Lower lobe of right lung (tissue), 2 donors: ENCODE measurements around the gene DNM3. TPM values are rescaled to one million over a fixed set of nuclear protein-coding genes. Genes with fewer than 3 reads are reported as not detected.

Experiments used
- ATAC-seq, 2 donors: fragments of 200-7000 bp; cut with Tn5 transposase; one replicate each; pipeline ENCODE4 v1.9.1; 2020 to 2022; ENCODE audit warnings: mild to moderate bottlenecking in 2 of 2, moderate library complexity in 2 of 2
- DNase-seq: peaks from one replicate; pipeline ENCODE4 v3.0.0-alpha.2; 2020
- H3K27ac ChIP-seq: fragments of 200-600 bp; one replicate; pipeline ENCODE4 v1.8.0; 2022
- H3K27me3 ChIP-seq: fragments of 200-600 bp; one replicate; pipeline ENCODE4 v1.8.0; 2022; ENCODE audit warnings: low read depth
- H3K36me3 ChIP-seq: fragments of 200-600 bp; one replicate; pipeline ENCODE4 v1.8.0; 2022; ENCODE audit warnings: mild to moderate bottlenecking
- H3K4me1 ChIP-seq: fragments of 200-600 bp; one replicate; pipeline ENCODE4 v1.8.0; 2022
- H3K4me3 ChIP-seq: fragments of 200-600 bp; one replicate; pipeline ENCODE4 v1.8.0; 2022; ENCODE audit warnings: mild to moderate bottlenecking
- H3K9me3 ChIP-seq: fragments of 200-600 bp; one replicate; pipeline ENCODE4 v1.8.0; 2022
- intact Hi-C: fragments of 100-400 bp; cut with DNase I; formaldehyde crosslinking; loops from one replicate; pipeline ENCODE4 v1.11.0; 2022
- total RNA-seq: library from RNA; stranded (reverse); fragmentation: NEBNext Ultra II Directional; extraction: Animal tissue kit (Norgen Biotek cat#: 25700); gene quantifications from one replicate; pipeline ENCODE4 v1.2.1, GENCODE V29; 2021
- TF ChIP-seq, protein P1 (sequence below): fragments of 200-600 bp; IDR thresholded peaks from one replicate; pipeline ENCODE4 v1.8.0; 2022; ENCODE audit warnings: antibody characterized with exemption, mild to moderate bottlenecking
- donor health status: DM: no; HTN: yes; CAD: no; lungs with severe emphysema.

DNM3 gene
- total RNA-seq, 1 donor from 2014 or later, result 12.4 TPM

DNA sequence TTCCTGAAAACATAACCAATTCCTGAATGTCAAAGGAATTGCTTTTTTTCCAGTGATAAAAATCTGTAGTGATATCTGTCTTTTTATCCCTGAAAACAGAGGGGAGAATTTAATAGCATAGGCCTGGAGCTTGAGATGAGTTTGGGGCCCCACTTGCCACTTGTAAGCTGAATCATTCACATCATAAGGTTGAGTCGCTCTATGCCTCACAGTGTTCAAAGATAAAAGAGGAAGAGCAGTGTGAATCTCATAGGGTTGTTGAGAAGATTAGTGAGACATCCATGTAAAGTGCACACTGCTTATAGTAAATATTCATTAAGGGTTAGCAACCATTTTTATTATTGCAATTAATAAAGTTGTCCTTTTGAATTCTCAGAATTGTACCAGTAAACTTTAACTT, 271.3 kb downstream of the DNM3 start:
- no peaks in the 10 kb centered on the region for H3K36me3 ChIP-seq
- TF ChIP-seq, protein P1, sequence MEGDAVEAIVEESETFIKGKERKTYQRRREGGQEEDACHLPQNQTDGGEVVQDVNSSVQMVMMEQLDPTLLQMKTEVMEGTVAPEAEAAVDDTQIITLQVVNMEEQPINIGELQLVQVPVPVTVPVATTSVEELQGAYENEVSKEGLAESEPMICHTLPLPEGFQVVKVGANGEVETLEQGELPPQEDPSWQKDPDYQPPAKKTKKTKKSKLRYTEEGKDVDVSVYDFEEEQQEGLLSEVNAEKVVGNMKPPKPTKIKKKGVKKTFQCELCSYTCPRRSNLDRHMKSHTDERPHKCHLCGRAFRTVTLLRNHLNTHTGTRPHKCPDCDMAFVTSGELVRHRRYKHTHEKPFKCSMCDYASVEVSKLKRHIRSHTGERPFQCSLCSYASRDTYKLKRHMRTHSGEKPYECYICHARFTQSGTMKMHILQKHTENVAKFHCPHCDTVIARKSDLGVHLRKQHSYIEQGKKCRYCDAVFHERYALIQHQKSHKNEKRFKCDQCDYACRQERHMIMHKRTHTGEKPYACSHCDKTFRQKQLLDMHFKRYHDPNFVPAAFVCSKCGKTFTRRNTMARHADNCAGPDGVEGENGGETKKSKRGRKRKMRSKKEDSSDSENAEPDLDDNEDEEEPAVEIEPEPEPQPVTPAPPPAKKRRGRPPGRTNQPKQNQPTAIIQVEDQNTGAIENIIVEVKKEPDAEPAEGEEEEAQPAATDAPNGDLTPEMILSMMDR, result no peak
- ATAC-seq, result no peak
- intact Hi-C loops, result no loop called here
- H3K4me1 ChIP-seq, result peaks cover 5% of the 10 kb centered on the region
- H3K9me3 ChIP-seq, result no peaks in the 10 kb centered on the region
- no peak overlapping the region for H3K4me3 ChIP-seq
- H3K27me3 ChIP-seq, result no peaks in the 10 kb centered on the region
- no peak overlapping the region for H3K27ac ChIP-seq
- no peak for DNase-seq

GRCh38 chr1:172117800-172118199, 276.5 kb downstream of the DNM3 start:
- TF ChIP-seq, protein P1, result no peak
- Histone ChIP-seq H3K9me3 (no peaks in the 10 kb centered on the region), H3K27me3 (no peaks in the 10 kb centered on the region), H3K4me3 (no peak overlapping the region), H3K4me1 (no peaks in the 10 kb centered on the region), H3K27ac (no peak overlapping the region), H3K36me3 (no peaks in the 10 kb centered on the region)
- intact Hi-C loops, result no loop called here
- DNase-seq (no peak), ATAC-seq (peak in 1 of 2 donors; percentile 39)

DNA sequence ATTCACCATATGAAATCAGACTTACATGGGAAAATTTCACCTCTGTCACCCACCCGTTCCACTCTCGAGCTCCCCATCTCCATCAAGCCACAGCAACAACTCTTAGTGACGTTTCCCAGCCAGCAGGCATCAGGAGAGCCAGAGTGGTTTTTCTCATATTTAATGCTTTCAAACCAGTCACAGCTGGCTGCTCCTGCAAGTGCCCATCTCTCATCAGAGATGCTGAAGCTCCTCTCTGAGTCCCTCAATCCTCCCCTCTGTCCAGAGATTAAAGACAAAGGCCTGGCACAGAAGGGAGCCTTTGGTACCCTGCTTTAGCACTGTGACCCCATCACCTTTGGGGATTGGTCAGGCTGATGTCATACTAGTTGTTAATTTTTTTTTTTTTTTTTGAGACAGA, 277.3 kb downstream of the DNM3 start:
- Histone ChIP-seq H3K9me3 (no peaks in the 10 kb centered on the region), H3K4me3 (no peak overlapping the region), H3K4me1 (no peaks in the 10 kb centered on the region), H3K36me3 (no peaks in the 10 kb centered on the region), H3K27ac (no peak overlapping the region), H3K27me3 (no peaks in the 10 kb centered on the region)
- no peak for DNase-seq
- TF ChIP-seq, protein P1, result no peak
- no peak for ATAC-seq
- intact Hi-C loops, result no loop called here

DNA sequence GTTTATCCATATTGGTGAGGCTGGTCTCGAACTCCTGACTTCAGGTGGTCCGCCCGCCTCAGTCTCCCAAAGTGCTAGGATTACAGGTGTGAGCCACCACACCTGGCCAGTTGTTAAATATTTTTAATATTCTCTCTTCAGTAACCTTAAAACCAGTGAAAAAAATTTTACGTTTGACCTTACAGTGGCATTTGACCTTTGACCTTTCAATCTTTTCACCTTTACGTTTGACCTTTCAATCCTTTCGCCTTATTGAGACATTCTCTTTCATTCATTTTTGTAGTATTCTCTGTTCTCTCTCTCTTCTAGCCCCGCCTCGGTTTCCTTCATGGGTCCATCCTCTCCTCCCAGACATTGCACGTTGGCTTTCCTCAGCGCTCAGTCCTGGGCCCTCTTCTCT, 277.9 kb downstream of the DNM3 start:
- intact Hi-C loops, result no loop called here
- Histone ChIP-seq H3K4me3 (no peak overlapping the region), H3K36me3 (no peaks in the 10 kb centered on the region), H3K27me3 (no peaks in the 10 kb centered on the region), H3K4me1 (no peaks in the 10 kb centered on the region), H3K27ac (no peak overlapping the region), H3K9me3 (no peaks in the 10 kb centered on the region)
- no peak for ATAC-seq
- no peak for DNase-seq
- TF ChIP-seq, protein P1, result no peak

GRCh38 chr1:172120381-172120780, 279.1 kb downstream of the DNM3 start:
- TF ChIP-seq, protein P1, result no peak
- peak in 1 of 2 donors; percentile 59 for ATAC-seq

More at GRCh38 chr1:172120381-172120780, 279.1 kb downstream of the DNM3 start:
- intact Hi-C loops, result no loop called here
- Histone ChIP-seq H3K9me3 (no peaks in the 10 kb centered on the region), H3K27me3 (no peaks in the 10 kb centered on the region), H3K27ac (no peak overlapping the region), H3K36me3 (no peaks in the 10 kb centered on the region), H3K4me1 (no peaks in the 10 kb centered on the region), H3K4me3 (no peak overlapping the region)
- DNase-seq, result no peak
